ENCODE data around the gene SMIM17. TPM values are rescaled to one million over a fixed set of nuclear protein-coding genes. Genes with fewer than 3 reads are reported as not detected.
A peak's percentile ranks its signal among the peaks of the same experiment; 100 is the strongest.

Gene SMIM17
- total and polyA plus RNA-seq, 2 of the 4 experiments (the other 2 are of a cell fraction): not detected

DNA sequence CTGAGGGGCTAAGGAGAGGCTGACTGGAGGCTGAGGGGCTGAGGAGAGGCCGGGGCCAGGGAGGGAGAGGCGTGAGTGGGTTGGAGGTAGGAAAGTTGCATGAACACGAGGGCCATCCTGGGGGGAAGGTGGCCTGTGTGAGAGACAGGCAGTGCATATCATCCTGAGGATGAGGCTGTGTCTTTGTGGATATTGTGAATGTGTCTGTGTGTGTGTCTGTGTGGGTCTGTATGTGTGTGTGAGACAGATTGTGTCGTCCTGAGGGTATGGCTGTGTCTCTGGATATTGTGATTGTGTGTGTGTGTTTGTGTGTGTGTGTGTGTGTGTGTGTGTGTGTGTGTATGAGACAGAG lies 47.4 kb upstream of the SMIM17 start:
- in situ Hi-C loops (cut with MboI; ENCODE audit: low sequenced_read_pairs) (no loop called here), dilution Hi-C loops (cut with HindIII; ENCODE audit: low sequenced_read_pairs, unreplicated experiment) (no loop called here), intact Hi-C loops (cut with micrococcal nuclease) (loop anchor here (2.0 to 10.0 kb wide), 2 partner anchors 57 to 121 kb away; partner anchors contain the start of genes ZFP28 and ZNF667)
- peak overlapping the region; percentile 88 for H3K9ac ChIP-seq (ENCODE audit: low read depth, low read length)
- peak overlapping the region; percentile 98 for H2AFZ ChIP-seq (replicated peaks; ENCODE audit: low read length, poor library complexity)
- H4K8ac ChIP-seq (ENCODE audit: low read depth in 2 of 2, low read length in 2 of 2): peak overlapping the region; percentile 74 to 89; a peak in 3 of 4 replicates
- H3K23ac ChIP-seq (ENCODE audit: low read depth, low read length): peak overlapping the region; percentile 93
- H3K4me1 ChIP-seq (ENCODE audit: control insufficient read depth, insufficient read depth, low read length): peaks cover 2% of the 10 kb centered on the region; the same call in 1 of the 2 replicates
- H3K27me3 ChIP-seq (ENCODE audit: control insufficient read depth, insufficient read depth, low read length): no peaks in the 10 kb centered on the region
- peak overlapping the region; percentile 69; the same call in 1 of the 2 replicates for H3K56ac ChIP-seq (ENCODE audit: extremely low read depth, insufficient read depth, low read length)
- WGBS, 2 experiments (ENCODE audit: extremely low coverage in 2 of 2, insufficient read length in 1 of 2): 0% methylated on average over 1 of the region's 4 CpGs; no CpG with 5 or more reads in 1 of the 2 experiments
- peak overlapping the region; percentile 98 for H2AK9ac ChIP-seq (replicated peaks; ENCODE audit: low read depth, low read length, poor library complexity)
- H2BK120ac ChIP-seq (ENCODE audit: low read depth, low read length): no peak overlapping the region
- H3K27ac ChIP-seq (ENCODE audit: insufficient read depth, low read length): peak overlapping the region; percentile 41
- H2BK20ac ChIP-seq (ENCODE audit: low read depth, low read length): no peak overlapping the region
- ATAC-seq (ENCODE audit: low read depth) (peak; percentile 45), DNase-seq (peak; percentile 9)
- TF ChIP-seq, protein P1, sequence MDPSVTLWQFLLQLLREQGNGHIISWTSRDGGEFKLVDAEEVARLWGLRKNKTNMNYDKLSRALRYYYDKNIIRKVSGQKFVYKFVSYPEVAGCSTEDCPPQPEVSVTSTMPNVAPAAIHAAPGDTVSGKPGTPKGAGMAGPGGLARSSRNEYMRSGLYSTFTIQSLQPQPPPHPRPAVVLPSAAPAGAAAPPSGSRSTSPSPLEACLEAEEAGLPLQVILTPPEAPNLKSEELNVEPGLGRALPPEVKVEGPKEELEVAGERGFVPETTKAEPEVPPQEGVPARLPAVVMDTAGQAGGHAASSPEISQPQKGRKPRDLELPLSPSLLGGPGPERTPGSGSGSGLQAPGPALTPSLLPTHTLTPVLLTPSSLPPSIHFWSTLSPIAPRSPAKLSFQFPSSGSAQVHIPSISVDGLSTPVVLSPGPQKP (IDR thresholded peaks at IDR 0.05; ENCODE audit: borderline replicate concordance, low read depth, low read length): no peak
- TF ChIP-seq, protein P2, sequence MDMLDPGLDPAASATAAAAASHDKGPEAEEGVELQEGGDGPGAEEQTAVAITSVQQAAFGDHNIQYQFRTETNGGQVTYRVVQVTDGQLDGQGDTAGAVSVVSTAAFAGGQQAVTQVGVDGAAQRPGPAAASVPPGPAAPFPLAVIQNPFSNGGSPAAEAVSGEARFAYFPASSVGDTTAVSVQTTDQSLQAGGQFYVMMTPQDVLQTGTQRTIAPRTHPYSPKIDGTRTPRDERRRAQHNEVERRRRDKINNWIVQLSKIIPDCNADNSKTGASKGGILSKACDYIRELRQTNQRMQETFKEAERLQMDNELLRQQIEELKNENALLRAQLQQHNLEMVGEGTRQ (IDR thresholded peaks at IDR 0.05; ENCODE audit: low read depth, low read length): no peak
- TF ChIP-seq, protein P3, sequence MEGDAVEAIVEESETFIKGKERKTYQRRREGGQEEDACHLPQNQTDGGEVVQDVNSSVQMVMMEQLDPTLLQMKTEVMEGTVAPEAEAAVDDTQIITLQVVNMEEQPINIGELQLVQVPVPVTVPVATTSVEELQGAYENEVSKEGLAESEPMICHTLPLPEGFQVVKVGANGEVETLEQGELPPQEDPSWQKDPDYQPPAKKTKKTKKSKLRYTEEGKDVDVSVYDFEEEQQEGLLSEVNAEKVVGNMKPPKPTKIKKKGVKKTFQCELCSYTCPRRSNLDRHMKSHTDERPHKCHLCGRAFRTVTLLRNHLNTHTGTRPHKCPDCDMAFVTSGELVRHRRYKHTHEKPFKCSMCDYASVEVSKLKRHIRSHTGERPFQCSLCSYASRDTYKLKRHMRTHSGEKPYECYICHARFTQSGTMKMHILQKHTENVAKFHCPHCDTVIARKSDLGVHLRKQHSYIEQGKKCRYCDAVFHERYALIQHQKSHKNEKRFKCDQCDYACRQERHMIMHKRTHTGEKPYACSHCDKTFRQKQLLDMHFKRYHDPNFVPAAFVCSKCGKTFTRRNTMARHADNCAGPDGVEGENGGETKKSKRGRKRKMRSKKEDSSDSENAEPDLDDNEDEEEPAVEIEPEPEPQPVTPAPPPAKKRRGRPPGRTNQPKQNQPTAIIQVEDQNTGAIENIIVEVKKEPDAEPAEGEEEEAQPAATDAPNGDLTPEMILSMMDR (conservative IDR thresholded peaks at IDR 0.05; ENCODE audit: low read depth, low read length): no peak
- TF ChIP-seq FOS (IDR thresholded peaks at IDR 0.05; ENCODE audit: low read depth, low read length) (no peak), CHD1 (IDR thresholded peaks at IDR 0.05; ENCODE audit: low read depth, low read length) (no peak), NFE2L2 (IDR thresholded peaks at IDR 0.05; ENCODE audit: low read depth, low read length) (no peak), RFX5 (IDR thresholded peaks at IDR 0.05; ENCODE audit: low read depth, low read length) (no peak), POLR2A (IDR thresholded peaks at IDR 0.05; ENCODE audit: low read depth, low read length) (no peak)
- H3K9me3 ChIP-seq (ENCODE audit: control insufficient read depth, insufficient read depth, low read length): peaks cover 11% of the 10 kb centered on the region
- 0 out of 2 replicates have a peak, but pooled peaks cover 6% of the 10 kb centered on the region for H4K20me1 ChIP-seq (ENCODE audit: insufficient read depth, low read length)
- peak overlapping the region; percentile 38; the same call in 1 of the 2 replicates for H4K91ac ChIP-seq (ENCODE audit: insufficient read depth, low read depth, low read length)
- peaks cover 14% of the 10 kb centered on the region for H3K36me3 ChIP-seq (ENCODE audit: control insufficient read depth, insufficient read depth, low read length)
- H3K14ac ChIP-seq (replicated peaks; ENCODE audit: low read depth, low read length): peak overlapping the region; percentile 98
- H2AK5ac ChIP-seq (ENCODE audit: low read depth, low read length): peak overlapping the region; percentile 98
- no peak overlapping the region for H3K18ac ChIP-seq (ENCODE audit: low read depth, low read length)
- H3K79me1 ChIP-seq (ENCODE audit: low read depth in 1 of 2, low read length in 2 of 2): peaks cover 6 to 20% of the 10 kb centered on the region in 2 experiments
- peak overlapping the region; percentile 69 for H3K4ac ChIP-seq (ENCODE audit: low read depth, low read length)
- peak overlapping the region; percentile 89 for H3K4me2 ChIP-seq (ENCODE audit: low read depth, low read length)
- BruUV-seq (replicated peaks): no TSS peak
- no peak overlapping the region for H2BK15ac ChIP-seq (ENCODE audit: low read depth, low read length)
- H4K5ac ChIP-seq (ENCODE audit: low read depth, low read length): peak overlapping the region; percentile 13
- H3K9me1 ChIP-seq (ENCODE audit: insufficient read depth, low read length): peaks cover 6% of the 10 kb centered on the region
- H2BK5ac ChIP-seq (ENCODE audit: low read depth, low read length, poor library complexity, severe bottlenecking): peak overlapping the region; percentile 31
- ChIA-PET POLR2A (ENCODE audit: unreplicated experiment) (no interaction called here), CTCF (interaction anchor here (1.0 kb wide), 1 partner anchor 9 kb away, joined by 3 read pairs; no protein-coding TSS in a partner anchor)
- peak overlapping the region; percentile 96 for H3K4me3 ChIP-seq (ENCODE audit: insufficient read depth, low read depth, low read length)

Measured in IMR-90 (cell line).